ENCODE measurements around the gene LMF1. TPM values are rescaled to one million over a fixed set of nuclear protein-coding genes. Genes with fewer than 3 reads are reported as not detected.

Gene LMF1
- total and polyA plus RNA-seq, 2 of the 8 experiments (the other 6 are each of a cell fraction or from before 2014, with no cell fraction given), result 3.5 to 9.1 TPM

DNA sequence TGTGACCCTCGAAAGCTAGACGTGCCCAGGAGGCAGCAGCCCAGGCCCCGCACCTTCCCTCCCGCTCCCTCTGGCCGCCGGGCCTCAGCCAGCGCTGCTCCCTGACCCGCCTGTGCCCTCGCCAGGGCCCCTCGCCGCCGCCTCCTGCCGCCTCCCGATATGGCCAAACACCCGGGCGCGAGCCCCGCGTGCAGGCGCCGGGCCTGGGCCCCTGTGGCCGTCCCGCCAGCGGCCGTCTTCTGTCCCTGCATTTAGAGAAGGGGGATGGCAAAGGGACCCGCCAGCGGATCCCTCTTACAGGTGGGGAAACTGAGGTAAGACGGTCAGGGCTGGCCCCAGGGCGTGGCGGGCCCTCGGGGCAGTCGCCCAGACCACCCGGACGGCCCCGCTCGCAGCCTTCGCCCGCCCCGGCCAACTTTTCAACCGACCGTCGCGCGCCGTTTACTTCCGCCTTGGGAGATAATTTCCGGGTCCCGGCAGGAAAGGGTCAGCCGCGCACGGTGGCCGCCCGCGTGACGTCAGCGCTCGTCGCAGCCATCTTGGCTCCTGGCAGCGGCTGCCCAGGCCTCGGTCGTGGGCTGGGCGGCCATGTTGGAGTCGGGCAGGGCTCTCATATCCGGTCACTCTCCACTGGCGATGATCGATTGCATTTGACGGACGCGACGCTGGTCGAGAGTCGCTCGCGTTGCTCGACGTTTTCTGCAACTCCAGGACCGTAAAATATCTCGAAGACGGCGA, 163.3 kb downstream of the LMF1 start (continued):
- TF ChIP-seq EP300 (IDR thresholded peaks at IDR 0.05; ENCODE audit: borderline replicate concordance in 1 of 2, low read depth in 2 of 2, low read length in 2 of 2) (0 out of 3 replicates have a peak, but pooled peaks of 1 of the 2 experiments have one; percentile 37), RNF2 (IDR thresholded peaks at IDR 0.05; ENCODE audit: borderline replicate concordance, low read depth, low read length, missing control alignments, poor library complexity, severe bottlenecking) (no peak), HDAC6 (IDR thresholded peaks at IDR 0.05; ENCODE audit: low read depth, low read length) (no peak), SIRT6 (IDR thresholded peaks at IDR 0.05; ENCODE audit: low read length) (no peak), SP2 (IDR thresholded peaks at IDR 0.05; ENCODE audit: low read length) (no peak), SUZ12 (IDR thresholded peaks at IDR 0.05; ENCODE audit: low read length) (no peak), E2F6 (IDR thresholded peaks at IDR 0.05) (peak; percentile 52), ATF3 (IDR thresholded peaks at IDR 0.05; ENCODE audit: insufficient read depth, low read depth, low read length) (peak; percentile 62; the same call in 1 of the 2 replicates), RFX5 (IDR thresholded peaks at IDR 0.05; ENCODE audit: borderline replicate concordance, low read depth, low read length) (0 out of 2 replicates have a peak, but pooled peaks have one; percentile 22), TBP (IDR thresholded peaks at IDR 0.05; ENCODE audit: low read depth, low read length) (peak; percentile 64), RAD21 (IDR thresholded peaks at IDR 0.05 in 1 of 2, conservative IDR thresholded peaks at IDR 0.05 in 1 of 2; ENCODE audit: low read depth in 2 of 2, low read length in 2 of 2) (no peak), EGR1 (IDR thresholded peaks at IDR 0.05; ENCODE audit: borderline replicate concordance, low read depth, low read length) (peak; percentile 77), CEBPB (IDR thresholded peaks at IDR 0.05; ENCODE audit: low read depth, low read length) (no peak), SRF (IDR thresholded peaks at IDR 0.05; ENCODE audit: low read depth, low read length) (peak; percentile 55), SIN3A (conservative IDR thresholded peaks at IDR 0.05 in 1 of 2, IDR thresholded peaks at IDR 0.05 in 1 of 2; ENCODE audit: low read depth in 1 of 2, low read length in 2 of 2) (peak; percentile 57 to 74; a peak in 2 of 4 replicates), SAP30 (IDR thresholded peaks at IDR 0.05; ENCODE audit: insufficient read depth, insufficient replicate concordance, low read length) (peak; percentile 39), CBX8 (IDR thresholded peaks at IDR 0.05; ENCODE audit: borderline replicate concordance, low read depth, low read length) (no peak)
- TF ChIP-seq, protein P1, sequence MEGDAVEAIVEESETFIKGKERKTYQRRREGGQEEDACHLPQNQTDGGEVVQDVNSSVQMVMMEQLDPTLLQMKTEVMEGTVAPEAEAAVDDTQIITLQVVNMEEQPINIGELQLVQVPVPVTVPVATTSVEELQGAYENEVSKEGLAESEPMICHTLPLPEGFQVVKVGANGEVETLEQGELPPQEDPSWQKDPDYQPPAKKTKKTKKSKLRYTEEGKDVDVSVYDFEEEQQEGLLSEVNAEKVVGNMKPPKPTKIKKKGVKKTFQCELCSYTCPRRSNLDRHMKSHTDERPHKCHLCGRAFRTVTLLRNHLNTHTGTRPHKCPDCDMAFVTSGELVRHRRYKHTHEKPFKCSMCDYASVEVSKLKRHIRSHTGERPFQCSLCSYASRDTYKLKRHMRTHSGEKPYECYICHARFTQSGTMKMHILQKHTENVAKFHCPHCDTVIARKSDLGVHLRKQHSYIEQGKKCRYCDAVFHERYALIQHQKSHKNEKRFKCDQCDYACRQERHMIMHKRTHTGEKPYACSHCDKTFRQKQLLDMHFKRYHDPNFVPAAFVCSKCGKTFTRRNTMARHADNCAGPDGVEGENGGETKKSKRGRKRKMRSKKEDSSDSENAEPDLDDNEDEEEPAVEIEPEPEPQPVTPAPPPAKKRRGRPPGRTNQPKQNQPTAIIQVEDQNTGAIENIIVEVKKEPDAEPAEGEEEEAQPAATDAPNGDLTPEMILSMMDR (IDR thresholded peaks at IDR 0.05; ENCODE audit: control extremely low read depth in 1 of 3, insufficient read depth in 1 of 3, low read depth in 1 of 3, low read length in 3 of 3), result peak in 1 of 3 experiments; percentile 12; a peak in 1 of 4 replicates

Data from H1 (cell line).